Kidney (tissue), 22 donors: ENCODE measurements around the gene DYNC1LI2. TPM values are rescaled to one million over a fixed set of nuclear protein-coding genes. Genes with fewer than 3 reads are reported as not detected.

Experiments
- DNase-seq, 5 donors: peaks; one replicate each; pipeline ENCODE4 v3.0.0-alpha.2; 2013 to 2020
- FAIRE-seq: peaks from 2 replicates; lab custom pipeline; 2012; peaks lifted over from hg19 to GRCh38; lab: Jason Lieb, UNC
- H3K27ac ChIP-seq, 2 donors: one replicate each; pipeline ENCODE4 v1.7.0; 2013; ENCODE audit warnings: low read depth in 2 of 2, low read length in 2 of 2, inconsistent platforms in 1 of 2
- H3K27me3 ChIP-seq: one replicate; pipeline ENCODE4 v1.7.1; 2013; ENCODE audit warnings: low read length, inconsistent platforms; ENCODE audit not compliant: control insufficient read depth, insufficient read depth
- H3K36me3 ChIP-seq, 3 donors: one replicate each; pipeline versions ENCODE4 v1.7.0 to v1.7.1; 2013; ENCODE audit warnings: low read length in 3 of 3, control low read depth in 1 of 3, inconsistent platforms in 1 of 3; ENCODE audit not compliant: insufficient read depth in 3 of 3, control insufficient read depth in 2 of 3
- H3K4me1 ChIP-seq, 3 donors: one replicate each; pipeline versions ENCODE4 v1.7.0 to v1.7.1; 2013; ENCODE audit warnings: low read length in 3 of 3, inconsistent platforms in 1 of 3, low read depth in 1 of 3; ENCODE audit not compliant: control insufficient read depth in 2 of 3, insufficient read depth in 2 of 3
- H3K4me3 ChIP-seq, 3 donors: one replicate each; pipeline versions ENCODE4 v1.7.0 to v1.8.1; 2013; ENCODE audit warnings: low read length in 3 of 3, control low read depth in 1 of 3, inconsistent platforms in 1 of 3
- H3K9ac ChIP-seq, 3 donors: one replicate each; pipeline versions ENCODE4 v1.7.0 to v1.7.1; 2013; ENCODE audit warnings: low read length in 3 of 3, control low read depth in 1 of 3, inconsistent platforms in 1 of 3
- H3K9me3 ChIP-seq, 3 donors: one replicate each; pipeline versions ENCODE4 v1.7.0 to v1.7.1; 2013; ENCODE audit warnings: low read length in 3 of 3, control low read depth in 1 of 3, inconsistent platforms in 1 of 3; ENCODE audit not compliant: control insufficient read depth in 2 of 3, insufficient read depth in 1 of 3
- intact Hi-C: fragments of 100-400 bp; cut with DNase I; formaldehyde crosslinking; loops from one replicate; pipeline ENCODE4 v1.11.1; 2022
- long read RNA-seq, 10 donors: library from polyadenylated mRNA in 1 of 10; unstranded in 1 of 10; transcript quantifications; one replicate each; pipeline ENCODE4 v2.0.0 and lab custom pipeline, GENCODE V29; 2021 to 2026
- polyA plus RNA-seq: library from polyadenylated mRNA; stranded (reverse); fragments of 350-450 nt; fragmentation: Illumina TruSeq; extraction: RNeasy Lipid Tissue Mini Kit (QIAGEN cat#74804); gene quantifications from one replicate; pipeline ENCODE4 v1.2.3, GENCODE V29; 2014; ENCODE audit warnings: low read depth, low replicate concordance; ENCODE audit not compliant: insufficient read depth
- total RNA-seq: library from RNA; stranded (reverse); fragmentation: NEBNext Ultra II Directional; extraction: Animal tissue kit (Norgen Biotek cat#: 25700); gene quantifications from one replicate; pipeline ENCODE4 v1.2.1, GENCODE V29; 2021
- TF ChIP-seq, protein P1 (sequence below): IDR thresholded peaks from 3 replicates; pipeline ENCODE4 v1.5.1; 2012; ENCODE audit warnings: mild to moderate bottlenecking, moderate library complexity, borderline replicate concordance; ENCODE audit not compliant: insufficient read depth; ENCODE audit errors: extremely low read depth
- donor health status: control.
- donor health status: control.
- donor health status: control.
- donor health status: control.
- donor health status: control.
- donor health status: DM: yes; HTN: yes; CAD: no.
- donor health status: Normal renal cell carcinoma (clear cell type).

The DYNC1LI2 gene
- total RNA-seq (119 TPM), polyA plus RNA-seq (32.0 TPM)
- long read RNA-seq, donor 1, full-length matches to known transcripts: 13 of 31 reads
- long read RNA-seq, donor 1, partial matches to known transcripts: 18 of 31 reads
- long read RNA-seq, donor 1, other reads (novel, unspliced or antisense): 0 of 31 reads
- long read RNA-seq, donor 2, full-length matches to known transcripts: 17 of 28 reads
- long read RNA-seq, donor 2, partial matches to known transcripts: 11 of 28 reads
- long read RNA-seq, donor 2, other reads (novel, unspliced or antisense): 0 of 28 reads
- long read RNA-seq, donor 3, full-length matches to known transcripts: 29 of 72 reads
- long read RNA-seq, donor 3, partial matches to known transcripts: 43 of 72 reads
- long read RNA-seq, donor 3, other reads (novel, unspliced or antisense): 0 of 72 reads
- long read RNA-seq, donor 4, full-length matches to known transcripts: 9 of 28 reads
- long read RNA-seq, donor 4, partial matches to known transcripts: 19 of 28 reads
- long read RNA-seq, donor 4, other reads (novel, unspliced or antisense): 0 of 28 reads
- long read RNA-seq, donor 5, full-length matches to known transcripts: 2 of 2 reads
- long read RNA-seq, donor 5, partial matches to known transcripts: 0 of 2 reads
- long read RNA-seq, donor 5, other reads (novel, unspliced or antisense): 0 of 2 reads
- long read RNA-seq, donor 6, full-length matches to known transcripts: 19 of 19 reads
- long read RNA-seq, donor 6, partial matches to known transcripts: 0 of 19 reads
- long read RNA-seq, donor 6, other reads (novel, unspliced or antisense): 0 of 19 reads
- long read RNA-seq, donor 7, full-length matches to known transcripts: 27 of 70 reads
- long read RNA-seq, donor 7, partial matches to known transcripts: 14 of 70 reads
- long read RNA-seq, donor 7, other reads (novel, unspliced or antisense): 29 of 70 reads
- long read RNA-seq, donor 8, full-length matches to known transcripts: 10 of 10 reads
- long read RNA-seq, donor 8, partial matches to known transcripts: 0 of 10 reads
- long read RNA-seq, donor 8, other reads (novel, unspliced or antisense): 0 of 10 reads
- long read RNA-seq, donor 9, full-length matches to known transcripts: 2 of 2 reads
- long read RNA-seq, donor 9, partial matches to known transcripts: 0 of 2 reads
- long read RNA-seq, donor 9, other reads (novel, unspliced or antisense): 0 of 2 reads
- long read RNA-seq, donor 10, full-length matches to known transcripts: 17 of 23 reads
- long read RNA-seq, donor 10, partial matches to known transcripts: 6 of 23 reads
- long read RNA-seq, donor 10, other reads (novel, unspliced or antisense): 0 of 23 reads

DNA sequence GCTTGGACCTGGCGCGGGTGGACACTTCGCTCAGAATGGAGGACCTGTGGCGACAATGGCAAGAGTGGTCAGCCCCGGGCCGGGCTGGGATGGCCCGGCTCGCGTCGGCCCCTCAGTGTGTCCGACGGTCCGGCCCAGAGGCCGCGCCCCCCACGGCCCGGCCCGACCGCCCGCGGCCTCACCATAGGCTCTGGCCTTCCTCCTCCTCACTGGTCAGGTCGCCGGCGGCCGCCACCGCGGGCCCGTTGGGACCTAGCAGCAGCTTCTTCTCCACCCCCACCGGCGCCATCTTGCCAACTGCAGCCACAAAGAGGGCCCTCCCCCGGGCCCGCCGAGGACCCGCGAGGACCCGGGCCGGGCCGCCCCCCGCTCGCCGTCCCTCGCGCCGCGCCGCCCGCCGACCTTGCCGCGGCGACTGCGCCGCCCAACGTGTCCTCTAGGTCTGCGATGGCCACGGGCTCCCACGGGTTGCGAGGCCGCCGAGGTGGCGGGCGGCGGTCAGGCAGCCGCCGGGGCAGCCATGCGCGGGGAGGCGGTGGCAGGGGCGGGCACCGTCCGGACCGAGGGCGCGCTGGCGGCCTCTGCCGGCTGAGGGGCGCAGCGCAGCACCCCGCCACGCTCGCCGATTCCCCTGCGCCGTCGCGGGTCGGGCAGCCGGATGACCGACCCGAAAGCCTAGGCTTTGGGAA is at the start of gene DYNC1LI2:
Gene DYNC1LI2, minus strand, starts transcription at position 307 of the 689 bp plus-strand sequence. Its CDS starts 18 bp downstream, at position 289.
- Histone ChIP-seq H3K9me3 (no peaks in the 10 kb centered on the region), H3K9ac (peak within 1 kb of the TSS; percentile 63 to 95 (median 91)), H3K4me1 (peaks cover 3 to 20% (median 18%) of the 10 kb centered on the region in 3 donors), H3K36me3 (peaks cover 2 to 20% (median 6%) of the 10 kb centered on the region in 3 donors), H3K4me3 (peak within 1 kb of the TSS; percentile 81 to 88 (median 87)), H3K27ac (peak within 1 kb of the TSS; percentile 72 to 84), H3K27me3 (no peaks in the 10 kb centered on the region)
- FAIRE-seq (no peak), DNase-seq (peak; percentile 80 to 94 (median 90))
- TF ChIP-seq, protein P1, sequence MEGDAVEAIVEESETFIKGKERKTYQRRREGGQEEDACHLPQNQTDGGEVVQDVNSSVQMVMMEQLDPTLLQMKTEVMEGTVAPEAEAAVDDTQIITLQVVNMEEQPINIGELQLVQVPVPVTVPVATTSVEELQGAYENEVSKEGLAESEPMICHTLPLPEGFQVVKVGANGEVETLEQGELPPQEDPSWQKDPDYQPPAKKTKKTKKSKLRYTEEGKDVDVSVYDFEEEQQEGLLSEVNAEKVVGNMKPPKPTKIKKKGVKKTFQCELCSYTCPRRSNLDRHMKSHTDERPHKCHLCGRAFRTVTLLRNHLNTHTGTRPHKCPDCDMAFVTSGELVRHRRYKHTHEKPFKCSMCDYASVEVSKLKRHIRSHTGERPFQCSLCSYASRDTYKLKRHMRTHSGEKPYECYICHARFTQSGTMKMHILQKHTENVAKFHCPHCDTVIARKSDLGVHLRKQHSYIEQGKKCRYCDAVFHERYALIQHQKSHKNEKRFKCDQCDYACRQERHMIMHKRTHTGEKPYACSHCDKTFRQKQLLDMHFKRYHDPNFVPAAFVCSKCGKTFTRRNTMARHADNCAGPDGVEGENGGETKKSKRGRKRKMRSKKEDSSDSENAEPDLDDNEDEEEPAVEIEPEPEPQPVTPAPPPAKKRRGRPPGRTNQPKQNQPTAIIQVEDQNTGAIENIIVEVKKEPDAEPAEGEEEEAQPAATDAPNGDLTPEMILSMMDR: peak; percentile 80
- intact Hi-C loops: no loop called here

DNA sequence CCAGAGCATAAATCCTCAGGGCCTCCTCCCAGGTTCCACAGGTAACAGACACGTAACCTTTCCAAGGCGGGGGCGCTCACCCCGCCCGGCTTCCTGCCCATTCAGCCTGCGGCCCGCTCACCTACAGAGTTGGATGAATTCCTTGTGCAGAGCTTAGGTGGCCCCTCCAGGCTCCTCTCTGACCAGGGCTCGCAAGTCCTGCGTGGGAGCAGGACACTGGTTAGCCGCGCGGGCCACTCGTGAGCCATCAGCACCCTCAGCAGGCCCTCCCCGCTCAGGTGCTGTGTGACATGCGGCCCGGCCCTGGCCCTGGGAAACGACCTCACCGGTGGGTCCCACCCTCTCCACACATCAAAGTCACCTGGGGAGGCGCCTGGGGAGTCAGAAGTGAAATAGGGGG is 49.4 kb upstream of the DYNC1LI2 start:
- intact Hi-C loops: no loop called here

More for the DNA sequence above, 49.4 kb upstream of the DYNC1LI2 start:
- TF ChIP-seq, protein P1: no peak
- Histone ChIP-seq H3K27ac (no peak overlapping the region), H3K4me1 (no peaks in the 10 kb centered on the region), H3K4me3 (no peak overlapping the region), H3K36me3 (peaks cover 3 to 19% (median 18%) of the 10 kb centered on the region in 3 donors), H3K27me3 (no peaks in the 10 kb centered on the region), H3K9ac (no peak overlapping the region), H3K9me3 (no peaks in the 10 kb centered on the region)
- FAIRE-seq (no peak), DNase-seq (no peak)
